HCT116 (cell line): ENCODE measurements around the gene FGF11. TPM values are rescaled to one million over a fixed set of nuclear protein-coding genes. Genes with fewer than 3 reads are reported as not detected.

ENCODE experiments used
- ATAC-seq: fragments of 200-7000 bp; cut with Tn5 transposase; 2 replicates; pipeline ENCODE4 v1.9.1; 2020; ENCODE audit warnings: mild to moderate bottlenecking, moderate library complexity
- BruUV-seq: library from RNA; stranded (reverse); fragments of 400-500 nt; replicated peaks from 2 replicates; lab custom pipeline; 2021; lab: Mats Ljungman, UMichigan
- CTCF ChIA-PET: fragments of 300-600 bp; sonication (Branson Sonifier 250); formaldehyde crosslinking; loops from one replicate; lab custom pipeline; 2021; ENCODE audit warnings: antibody characterized with exemption; lab: Charles Lee
- POLR2A ChIA-PET: fragments of 300-600, 350-600 bp; sonication (Branson Sonifier 250); formaldehyde crosslinking; loops from one replicate; lab custom pipeline; 2021; ENCODE audit warnings: antibody characterized with exemption; lab: Charles Lee
- RAD21 ChIA-PET, 2 experiments: fragments of 300-600 bp; sonication (Branson Sonifier 250); formaldehyde crosslinking; loops; one replicate each; lab custom pipeline; 2023; ENCODE audit warnings: low total read pairs in 2 of 2; ENCODE audit not compliant: uncharacterized antibody in 2 of 2, unreplicated experiment in 2 of 2, low non-redundant PET in 1 of 2; lab: Charles Lee
- DNase-seq: peaks from one replicate; pipeline ENCODE4 v3.0.0-alpha.2; 2010; ENCODE audit warnings: low read depth, low spot score
- H2AFZ ChIP-seq: fragments of 200-600 bp; shearing (Covaris generic), sonication (generic); 2 replicates; pipeline ENCODE4 v1.6.1; 2017; ENCODE audit warnings: low read depth, mixed run types, mixed read lengths, antibody characterized with exemption, low read length; ENCODE audit not compliant: poor library complexity, severe bottlenecking
- H3K27ac ChIP-seq: 2 replicates; pipeline ENCODE4 v1.5.1; 2012; ENCODE audit warnings: low read depth, low read length
- H3K27me3 ChIP-seq: fragments of 200-600 bp; sonication (generic); 2 replicates; pipeline ENCODE4 v1.6.1; 2016; ENCODE audit warnings: mixed run types, low read length, mixed read lengths; ENCODE audit not compliant: insufficient read depth
- H3K36me3 ChIP-seq, 2 experiments: fragments of 200-500 bp in 1 of 2; fragments of 200-600 bp in 1 of 2; sonication (Bioruptor generic) in 1 of 2; sonication (generic) in 1 of 2; 2 replicates each; pipeline versions ENCODE4 v1.5.1 to v1.6.1; 2014 to 2016; ENCODE audit warnings: low read length in 2 of 2, inconsistent platforms in 1 of 2, mixed read lengths in 1 of 2, mixed run types in 1 of 2; ENCODE audit not compliant: insufficient read depth in 2 of 2, control insufficient read depth in 1 of 2
- H3K4me1 ChIP-seq, 2 experiments: fragments of 200-600 bp in 1 of 2; sonication (generic) in 1 of 2; 2 replicates each; pipeline versions ENCODE4 v1.5.1 to v1.6.1; 2012 to 2017; ENCODE audit warnings: low read length in 2 of 2, inconsistent platforms in 1 of 2, mild to moderate bottlenecking in 1 of 2, mixed read lengths in 1 of 2, mixed run types in 1 of 2, moderate library complexity in 1 of 2; ENCODE audit not compliant: insufficient read depth in 2 of 2, control insufficient read depth in 1 of 2
- H3K4me2 ChIP-seq: fragments of 200-600 bp; sonication (generic); 2 replicates; pipeline ENCODE4 v1.6.1; 2017; ENCODE audit warnings: mixed run types, low read length, mixed read lengths
- H3K4me3 ChIP-seq, 2 experiments: fragments of 200-600 bp in 1 of 2; sonication (generic) in 1 of 2; replicated peaks in 1 of 2; 2 replicates each; pipeline ENCODE4 v1.5.1; 2011 to 2016; ENCODE audit warnings: low read length in 2 of 2, control low read depth in 1 of 2, low read depth in 1 of 2, mild to moderate bottlenecking in 1 of 2, mixed read lengths in 1 of 2, mixed run types in 1 of 2
- H3K79me2 ChIP-seq: fragments of 200-600 bp; sonication (generic); 2 replicates; pipeline ENCODE4 v1.6.1; 2017; ENCODE audit warnings: mild to moderate bottlenecking, mixed run types, low read length, moderate library complexity, mixed read lengths; ENCODE audit not compliant: insufficient read depth
- H3K9ac ChIP-seq: fragments of 200-600 bp; sonication (generic); 2 replicates; pipeline ENCODE4 v1.6.1; 2016; ENCODE audit warnings: low read length, mixed read lengths
- H3K9me2 ChIP-seq: fragments of 200-600 bp; sonication (generic), shearing (Covaris generic); 2 replicates; pipeline ENCODE4 v1.6.1; 2017; ENCODE audit warnings: mixed run types, mild to moderate bottlenecking, moderate library complexity; ENCODE audit not compliant: insufficient read depth
- H3K9me3 ChIP-seq, 2 experiments: fragments of 200-500 bp in 1 of 2; fragments of 200-600 bp in 1 of 2; sonication (Bioruptor generic) in 1 of 2; sonication (generic) in 1 of 2; 2 replicates each; pipeline ENCODE4 v1.6.1; 2014 to 2017; ENCODE audit warnings: low read length in 2 of 2, mixed read lengths in 2 of 2, inconsistent platforms in 1 of 2, low read depth in 1 of 2, mild to moderate bottlenecking in 1 of 2, mixed run types in 1 of 2, moderate library complexity in 1 of 2; ENCODE audit not compliant: control insufficient read depth in 1 of 2, insufficient read depth in 1 of 2
- H4K20me1 ChIP-seq: fragments of 200-600 bp; sonication (generic), shearing (Covaris generic); 2 replicates; pipeline ENCODE4 v1.6.1; 2017; ENCODE audit warnings: mixed run types, mild to moderate bottlenecking, moderate library complexity; ENCODE audit not compliant: insufficient read depth
- CBX3 ChIP-seq: IDR thresholded peaks from 2 replicates; pipeline ENCODE4 v1.6.1; 2012; ENCODE audit warnings: low read depth
- CEBPB ChIP-seq: IDR thresholded peaks from 2 replicates; pipeline ENCODE4 v1.6.1; 2012; ENCODE audit warnings: low read depth
- EGR1 ChIP-seq: IDR thresholded peaks from 2 replicates; pipeline ENCODE4 v1.6.1; 2012; ENCODE audit warnings: low read depth
- ELF1 ChIP-seq: IDR thresholded peaks from 2 replicates; pipeline ENCODE4 v1.6.1; 2012; ENCODE audit warnings: low read depth, borderline replicate concordance
- EZH2 ChIP-seq: fragments of 200-600 bp; sonication (generic); IDR thresholded peaks from 2 replicates; pipeline ENCODE4 v1.6.1; 2017; ENCODE audit warnings: antibody characterized with exemption, mixed run types
- EZH2phosphoT487 ChIP-seq: fragments of 200-600 bp; IDR thresholded peaks from 2 replicates; pipeline ENCODE4 v1.6.1; 2018; ENCODE audit warnings: antibody characterized with exemption, borderline replicate concordance
- FOSL1 ChIP-seq: IDR thresholded peaks from 2 replicates; pipeline ENCODE4 v1.6.1; 2012; ENCODE audit warnings: low read depth
- JUND ChIP-seq: IDR thresholded peaks from 2 replicates; pipeline ENCODE4 v1.6.1; 2012
- MAX ChIP-seq: IDR thresholded peaks from 2 replicates; pipeline ENCODE4 v1.6.1; 2012
- POLR2A ChIP-seq: IDR thresholded peaks from 2 replicates; pipeline ENCODE4 v1.7.0; 2011; ENCODE audit warnings: borderline replicate concordance; ENCODE audit not compliant: insufficient read depth, insufficient read length; ENCODE audit errors: extremely low read depth
- POLR2AphosphoS5 ChIP-seq: IDR thresholded peaks from 2 replicates; pipeline ENCODE4 v1.6.1; 2011; ENCODE audit warnings: mild to moderate bottlenecking, low read depth, low read length, moderate library complexity
- RAD21 ChIP-seq: IDR thresholded peaks from 2 replicates; pipeline ENCODE4 v1.6.1; 2012; ENCODE audit warnings: low read depth, mild to moderate bottlenecking
- SIN3A ChIP-seq: IDR thresholded peaks from 2 replicates; pipeline ENCODE4 v1.6.1; 2012; ENCODE audit warnings: low read depth
- SP1 ChIP-seq: IDR thresholded peaks from 2 replicates; pipeline ENCODE4 v1.6.1; 2012; ENCODE audit warnings: low read depth
- SRF ChIP-seq: IDR thresholded peaks from 2 replicates; pipeline ENCODE4 v1.6.1; 2012; ENCODE audit warnings: low read depth
- TCF7L2 ChIP-seq: IDR thresholded peaks from 2 replicates; pipeline ENCODE4 v1.7.0; 2011; ENCODE audit warnings: borderline replicate concordance, inconsistent platforms; ENCODE audit not compliant: insufficient read depth, insufficient read length; ENCODE audit errors: extremely low read depth
- YY1 ChIP-seq: IDR thresholded peaks from 2 replicates; pipeline ENCODE4 v1.6.1; 2011; ENCODE audit warnings: low read length, low read depth, moderate library complexity, mild to moderate bottlenecking; ENCODE audit not compliant: insufficient replicate concordance; ENCODE audit errors: extremely low read depth
- ZBTB33 ChIP-seq: IDR thresholded peaks from 2 replicates; pipeline ENCODE4 v1.6.1; 2011; ENCODE audit warnings: mild to moderate bottlenecking, low read length, moderate library complexity; ENCODE audit not compliant: insufficient replicate concordance; ENCODE audit errors: extremely low read depth
- intact Hi-C: fragments of 100-400 bp; cut with micrococcal nuclease; formaldehyde crosslinking; loops from 2 replicates; pipeline ENCODE4 v1.10.0; 2022
- total RNA-seq: library from RNA; stranded (reverse); gene quantifications from one replicate; pipeline ENCODE4 v1.2.1, GENCODE V29; 2021; ENCODE audit not compliant: unreplicated experiment

FGF11 gene
- total RNA-seq, 1 experiment from 2014 or later: 6.1 TPM

- CTCF ChIA-PET: no interaction called here
- Histone ChIP-seq H3K9me3 (no peaks in the 10 kb centered on the region), H3K4me1 (peaks cover 8 to 14% of the 10 kb centered on the region in 2 experiments; a peak in 3 of 4 replicates), H3K79me2 (peaks cover 2% of the 10 kb centered on the region; the same call in 1 of the 2 replicates), H3K9me2 (no peaks in the 10 kb centered on the region), H3K4me3 (no peak overlapping the region), H3K4me2 (no peak overlapping the region), H3K36me3 (peaks cover 0 to 6% of the 10 kb centered on the region in 2 experiments; a peak in 1 of 4 replicates), H4K20me1 (no peaks in the 10 kb centered on the region), H3K27me3 (no peaks in the 10 kb centered on the region), H3K27ac (no peak overlapping the region), H2AFZ (no peak overlapping the region), H3K9ac (no peak overlapping the region)
- TF ChIP-seq EZH2: no peak
- no peak for TF ChIP-seq FOSL1
- no peak for TF ChIP-seq RAD21
- TF ChIP-seq SP1: no peak
- no peak for TF ChIP-seq POLR2A
- no peak for TF ChIP-seq EZH2phosphoT487
- TF ChIP-seq SRF: no peak
- no peak for TF ChIP-seq YY1
- TF ChIP-seq ZBTB33: no peak
- POLR2A ChIA-PET: no interaction called here
- DNase-seq (no peak), ATAC-seq (no peak)
- RAD21 ChIA-PET: no interaction called here
- intact Hi-C loops: no loop called here
- no TSS peak for BruUV-seq
Measured at GRCh38 chr17:7408252-7408727, 31.0 kb upstream of the FGF11 start.

GRCh38 chr17:7408863-7409262 is 30.4 kb upstream of the FGF11 start:
- Histone ChIP-seq H3K27ac (no peak overlapping the region), H3K4me3 (no peak overlapping the region), H3K4me1 (peaks cover 8 to 17% of the 10 kb centered on the region in 2 experiments; a peak in 3 of 4 replicates), H3K9me3 (no peaks in the 10 kb centered on the region), H3K9ac (no peak overlapping the region), H4K20me1 (no peaks in the 10 kb centered on the region), H2AFZ (no peak overlapping the region), H3K27me3 (no peaks in the 10 kb centered on the region), H3K4me2 (no peak overlapping the region), H3K36me3 (peaks cover 0 to 6% of the 10 kb centered on the region in 2 experiments; a peak in 1 of 4 replicates), H3K79me2 (peaks cover 2% of the 10 kb centered on the region; the same call in 1 of the 2 replicates), H3K9me2 (no peaks in the 10 kb centered on the region)
- ChIA-PET RAD21 (no interaction called here), POLR2A (no interaction called here), CTCF (no interaction called here)
- no peak for DNase-seq
- intact Hi-C loops: no loop called here
- no peak for ATAC-seq
- no TSS peak for BruUV-seq
- TF ChIP-seq JUND (no peak), SIN3A (no peak), SRF (no peak), CBX3 (no peak), SP1 (no peak), CEBPB (no peak), TCF7L2 (no peak), POLR2AphosphoS5 (no peak), MAX (no peak), EZH2phosphoT487 (no peak), FOSL1 (no peak), POLR2A (no peak), EGR1 (no peak), RAD21 (no peak), ELF1 (no peak)
